GM23338 (cell line): ENCODE measurements around the gene DCTN1. TPM values are rescaled to one million over a fixed set of nuclear protein-coding genes. Genes with fewer than 3 reads are reported as not detected.

ENCODE experiments used
- ATAC-seq: fragments of 200-7000 bp; cut with Tn5 transposase; 3 replicates; pipeline ENCODE4 v1.9.1; 2020
- DNase-seq: peaks from one replicate; pipeline ENCODE4 v3.0.0-alpha.2; 2015; ENCODE audit warnings: low spot score
- H2AFZ ChIP-seq: fragments of 200-600 bp; sonication (generic); 2 replicates; pipeline ENCODE4 v1.8.0; 2016; ENCODE audit warnings: antibody characterized with exemption, mild to moderate bottlenecking, moderate library complexity
- H3F3A ChIP-seq: fragments of 200-600 bp; sonication (generic); replicated peaks from 2 replicates; pipeline ENCODE4 v1.8.0; 2017; ENCODE audit warnings: antibody characterized with exemption, mixed run types, low read depth
- H3K27ac ChIP-seq: fragments of 200-600 bp; sonication (generic); 2 replicates; pipeline ENCODE4 v1.6.1; 2016; ENCODE audit warnings: low read depth
- H3K27me3 ChIP-seq: fragments of 200-600 bp; sonication (generic); 2 replicates; pipeline ENCODE4 v1.8.0; 2016; ENCODE audit warnings: mild to moderate bottlenecking, mixed run types, moderate library complexity; ENCODE audit not compliant: insufficient read depth
- H3K36me3 ChIP-seq: fragments of 200-600 bp; sonication (generic); 2 replicates; pipeline ENCODE4 v1.8.0; 2016; ENCODE audit warnings: mild to moderate bottlenecking; ENCODE audit not compliant: insufficient read depth
- H3K4me1 ChIP-seq: fragments of 200-600 bp; sonication (generic); 2 replicates; pipeline ENCODE4 v1.8.0; 2016; ENCODE audit warnings: mild to moderate bottlenecking, moderate library complexity; ENCODE audit not compliant: insufficient read depth
- H3K4me2 ChIP-seq: fragments of 200-600 bp; sonication (generic); 2 replicates; pipeline ENCODE4 v1.7.1; 2017; ENCODE audit warnings: mixed run types
- H3K4me3 ChIP-seq: fragments of 200-600 bp; sonication (generic); 2 replicates; pipeline ENCODE4 v1.6.1; 2016; ENCODE audit warnings: mixed run types
- H3K79me2 ChIP-seq: fragments of 200-600 bp; sonication (generic); replicated peaks from 2 replicates; pipeline ENCODE4 v1.8.0; 2017; ENCODE audit warnings: mild to moderate bottlenecking; ENCODE audit not compliant: insufficient read depth
- H3K9me2 ChIP-seq: fragments of 200-600 bp; sonication (generic); 2 replicates; pipeline ENCODE4 v1.8.0; 2017; ENCODE audit not compliant: insufficient read depth
- H4K20me1 ChIP-seq: fragments of 200-600 bp; sonication (generic); replicated peaks from 2 replicates; pipeline ENCODE4 v1.8.0; 2017; ENCODE audit warnings: mild to moderate bottlenecking; ENCODE audit not compliant: insufficient read depth
- H3K27ac Mint-ChIP-seq: 2 replicates; pipeline ENCODE4 v1.8.0; 2020; ENCODE audit warnings: inconsistent platforms, mild to moderate bottlenecking, moderate library complexity, mixed read lengths
- H3K27me3 Mint-ChIP-seq: 3 replicates; pipeline ENCODE4 v1.8.0; 2022; ENCODE audit warnings: low read depth, mild to moderate bottlenecking, moderate library complexity, mixed read lengths, inconsistent platforms; ENCODE audit not compliant: insufficient read depth, poor library complexity
- H3K36me3 Mint-ChIP-seq: 3 replicates; pipeline ENCODE4 v1.8.0; 2021; ENCODE audit warnings: low read depth, mild to moderate bottlenecking, inconsistent platforms, moderate library complexity, mixed read lengths
- H3K4me1 Mint-ChIP-seq: 3 replicates; pipeline ENCODE4 v1.8.0; 2020; ENCODE audit warnings: mild to moderate bottlenecking, inconsistent platforms, mixed read lengths
- H3K4me3 Mint-ChIP-seq: 3 replicates; pipeline ENCODE4 v1.8.0; 2021; ENCODE audit warnings: moderate library complexity, mild to moderate bottlenecking, inconsistent platforms, mixed read lengths
- H3K9me3 Mint-ChIP-seq: 3 replicates; pipeline ENCODE4 v1.8.0; 2020; ENCODE audit warnings: moderate library complexity, mild to moderate bottlenecking, inconsistent platforms, mixed read lengths
- CREB1 ChIP-seq: fragments of 250-450 bp; sonication (Bioruptor Pico); IDR thresholded peaks from 2 replicates; pipeline ENCODE4 v1.5.0; 2020; ENCODE audit warnings: low read depth, mild to moderate bottlenecking, moderate library complexity
- EZH2 ChIP-seq: fragments of 200-600 bp; sonication (generic); IDR thresholded peaks from one replicate; pipeline ENCODE4 v1.8.0; 2017; ENCODE audit warnings: antibody characterized with exemption, mild to moderate bottlenecking, low read depth; ENCODE audit not compliant: unreplicated experiment
- EZH2phosphoT487 ChIP-seq: fragments of 200-600 bp; sonication (generic); IDR thresholded peaks from one replicate; pipeline ENCODE4 v1.8.1; 2018; ENCODE audit warnings: antibody characterized with exemption; ENCODE audit not compliant: unreplicated experiment
- JUNB ChIP-seq: IDR thresholded peaks from one replicate; pipeline ENCODE4 v1.6.1; 2016; ENCODE audit warnings: antibody characterized with exemption; ENCODE audit not compliant: unreplicated experiment
- NANOG ChIP-seq: IDR thresholded peaks from 2 replicates; pipeline ENCODE4 v1.6.1; 2016; ENCODE audit warnings: antibody characterized with exemption, borderline replicate concordance
- POLR2AphosphoS5 ChIP-seq: IDR thresholded peaks from 2 replicates; pipeline ENCODE4 v1.6.1; 2016; ENCODE audit warnings: antibody characterized with exemption, low read depth
- REST ChIP-seq: IDR thresholded peaks from one replicate; pipeline ENCODE4 v1.6.1; 2018; ENCODE audit warnings: antibody characterized with exemption; ENCODE audit not compliant: unreplicated experiment
- STAT1 ChIP-seq: IDR thresholded peaks from one replicate; pipeline ENCODE4 v1.6.1; 2016; ENCODE audit warnings: antibody characterized with exemption; ENCODE audit not compliant: unreplicated experiment
- ZNF114 ChIP-seq: fragments of 250-450 bp; sonication (Bioruptor Pico); IDR thresholded peaks from 2 replicates; pipeline ENCODE4 v1.5.0; 2020; ENCODE audit warnings: mild to moderate bottlenecking, moderate library complexity
- ZNF331 ChIP-seq: fragments of 250-450 bp; sonication (Bioruptor Pico); IDR thresholded peaks from 2 replicates; pipeline ENCODE4 v1.5.0; 2020; ENCODE audit warnings: low read depth, mild to moderate bottlenecking, moderate library complexity
- polyA plus RNA-seq: library from polyadenylated mRNA; unstranded; fragments of >200 nt; fragmentation: Nextera tagmentation; extraction: Ambion mirVana; gene quantifications from 2 replicates; pipeline ENCODE4 v1.2.1, GENCODE V29; 2016
- total RNA-seq: library from RNA; depleted of rRNA; stranded (reverse); fragments of >200 nt; shearing (Covaris generic); gene quantifications from 2 replicates; pipeline ENCODE4 v1.2.3, GENCODE V29; 2014
- TF ChIP-seq, protein P1 (sequence below), 2 experiments: fragments of 200-600 bp in 1 of 2; sonication (generic) in 1 of 2; conservative IDR thresholded peaks; 2 replicates each; pipeline versions ENCODE4 v1.5.1 to v1.6.1; 2016 to 2017; ENCODE audit warnings: antibody characterized with exemption in 2 of 2, low read depth in 2 of 2, mild to moderate bottlenecking in 2 of 2, moderate library complexity in 1 of 2
- TF ChIP-seq, protein P2 (sequence below): fragments of 250-450 bp; sonication (Bioruptor Pico); IDR thresholded peaks from 2 replicates; pipeline ENCODE4 v1.5.0; 2020; ENCODE audit warnings: mild to moderate bottlenecking, moderate library complexity
- TF ChIP-seq, protein P3 (sequence below): IDR thresholded peaks from 2 replicates; pipeline ENCODE4 v1.6.1; 2016; ENCODE audit warnings: antibody characterized with exemption

DCTN1 gene
- total and polyA plus RNA-seq, 2 experiments from 2014 or later, result 108 to 145 TPM

- Mint-ChIP-seq H3K4me1 (peaks cover 10% of the 10 kb centered on the region), H3K27me3 (peaks cover 34% of the 10 kb centered on the region), H3K4me3 (no peak overlapping the region), H3K36me3 (peaks cover 55% of the 10 kb centered on the region), H3K9me3 (no peaks in the 10 kb centered on the region), H3K27ac (peak overlapping the region; percentile 33; the same call in 1 of the 2 replicates)
- TF ChIP-seq EZH2phosphoT487, result no peak
- TF ChIP-seq JUNB, result no peak
- TF ChIP-seq, protein P1, sequence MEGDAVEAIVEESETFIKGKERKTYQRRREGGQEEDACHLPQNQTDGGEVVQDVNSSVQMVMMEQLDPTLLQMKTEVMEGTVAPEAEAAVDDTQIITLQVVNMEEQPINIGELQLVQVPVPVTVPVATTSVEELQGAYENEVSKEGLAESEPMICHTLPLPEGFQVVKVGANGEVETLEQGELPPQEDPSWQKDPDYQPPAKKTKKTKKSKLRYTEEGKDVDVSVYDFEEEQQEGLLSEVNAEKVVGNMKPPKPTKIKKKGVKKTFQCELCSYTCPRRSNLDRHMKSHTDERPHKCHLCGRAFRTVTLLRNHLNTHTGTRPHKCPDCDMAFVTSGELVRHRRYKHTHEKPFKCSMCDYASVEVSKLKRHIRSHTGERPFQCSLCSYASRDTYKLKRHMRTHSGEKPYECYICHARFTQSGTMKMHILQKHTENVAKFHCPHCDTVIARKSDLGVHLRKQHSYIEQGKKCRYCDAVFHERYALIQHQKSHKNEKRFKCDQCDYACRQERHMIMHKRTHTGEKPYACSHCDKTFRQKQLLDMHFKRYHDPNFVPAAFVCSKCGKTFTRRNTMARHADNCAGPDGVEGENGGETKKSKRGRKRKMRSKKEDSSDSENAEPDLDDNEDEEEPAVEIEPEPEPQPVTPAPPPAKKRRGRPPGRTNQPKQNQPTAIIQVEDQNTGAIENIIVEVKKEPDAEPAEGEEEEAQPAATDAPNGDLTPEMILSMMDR (conservative IDR thresholded peaks at IDR 0.05; ENCODE audit: low read depth in 2 of 2), result no peak
- TF ChIP-seq, protein P2, sequence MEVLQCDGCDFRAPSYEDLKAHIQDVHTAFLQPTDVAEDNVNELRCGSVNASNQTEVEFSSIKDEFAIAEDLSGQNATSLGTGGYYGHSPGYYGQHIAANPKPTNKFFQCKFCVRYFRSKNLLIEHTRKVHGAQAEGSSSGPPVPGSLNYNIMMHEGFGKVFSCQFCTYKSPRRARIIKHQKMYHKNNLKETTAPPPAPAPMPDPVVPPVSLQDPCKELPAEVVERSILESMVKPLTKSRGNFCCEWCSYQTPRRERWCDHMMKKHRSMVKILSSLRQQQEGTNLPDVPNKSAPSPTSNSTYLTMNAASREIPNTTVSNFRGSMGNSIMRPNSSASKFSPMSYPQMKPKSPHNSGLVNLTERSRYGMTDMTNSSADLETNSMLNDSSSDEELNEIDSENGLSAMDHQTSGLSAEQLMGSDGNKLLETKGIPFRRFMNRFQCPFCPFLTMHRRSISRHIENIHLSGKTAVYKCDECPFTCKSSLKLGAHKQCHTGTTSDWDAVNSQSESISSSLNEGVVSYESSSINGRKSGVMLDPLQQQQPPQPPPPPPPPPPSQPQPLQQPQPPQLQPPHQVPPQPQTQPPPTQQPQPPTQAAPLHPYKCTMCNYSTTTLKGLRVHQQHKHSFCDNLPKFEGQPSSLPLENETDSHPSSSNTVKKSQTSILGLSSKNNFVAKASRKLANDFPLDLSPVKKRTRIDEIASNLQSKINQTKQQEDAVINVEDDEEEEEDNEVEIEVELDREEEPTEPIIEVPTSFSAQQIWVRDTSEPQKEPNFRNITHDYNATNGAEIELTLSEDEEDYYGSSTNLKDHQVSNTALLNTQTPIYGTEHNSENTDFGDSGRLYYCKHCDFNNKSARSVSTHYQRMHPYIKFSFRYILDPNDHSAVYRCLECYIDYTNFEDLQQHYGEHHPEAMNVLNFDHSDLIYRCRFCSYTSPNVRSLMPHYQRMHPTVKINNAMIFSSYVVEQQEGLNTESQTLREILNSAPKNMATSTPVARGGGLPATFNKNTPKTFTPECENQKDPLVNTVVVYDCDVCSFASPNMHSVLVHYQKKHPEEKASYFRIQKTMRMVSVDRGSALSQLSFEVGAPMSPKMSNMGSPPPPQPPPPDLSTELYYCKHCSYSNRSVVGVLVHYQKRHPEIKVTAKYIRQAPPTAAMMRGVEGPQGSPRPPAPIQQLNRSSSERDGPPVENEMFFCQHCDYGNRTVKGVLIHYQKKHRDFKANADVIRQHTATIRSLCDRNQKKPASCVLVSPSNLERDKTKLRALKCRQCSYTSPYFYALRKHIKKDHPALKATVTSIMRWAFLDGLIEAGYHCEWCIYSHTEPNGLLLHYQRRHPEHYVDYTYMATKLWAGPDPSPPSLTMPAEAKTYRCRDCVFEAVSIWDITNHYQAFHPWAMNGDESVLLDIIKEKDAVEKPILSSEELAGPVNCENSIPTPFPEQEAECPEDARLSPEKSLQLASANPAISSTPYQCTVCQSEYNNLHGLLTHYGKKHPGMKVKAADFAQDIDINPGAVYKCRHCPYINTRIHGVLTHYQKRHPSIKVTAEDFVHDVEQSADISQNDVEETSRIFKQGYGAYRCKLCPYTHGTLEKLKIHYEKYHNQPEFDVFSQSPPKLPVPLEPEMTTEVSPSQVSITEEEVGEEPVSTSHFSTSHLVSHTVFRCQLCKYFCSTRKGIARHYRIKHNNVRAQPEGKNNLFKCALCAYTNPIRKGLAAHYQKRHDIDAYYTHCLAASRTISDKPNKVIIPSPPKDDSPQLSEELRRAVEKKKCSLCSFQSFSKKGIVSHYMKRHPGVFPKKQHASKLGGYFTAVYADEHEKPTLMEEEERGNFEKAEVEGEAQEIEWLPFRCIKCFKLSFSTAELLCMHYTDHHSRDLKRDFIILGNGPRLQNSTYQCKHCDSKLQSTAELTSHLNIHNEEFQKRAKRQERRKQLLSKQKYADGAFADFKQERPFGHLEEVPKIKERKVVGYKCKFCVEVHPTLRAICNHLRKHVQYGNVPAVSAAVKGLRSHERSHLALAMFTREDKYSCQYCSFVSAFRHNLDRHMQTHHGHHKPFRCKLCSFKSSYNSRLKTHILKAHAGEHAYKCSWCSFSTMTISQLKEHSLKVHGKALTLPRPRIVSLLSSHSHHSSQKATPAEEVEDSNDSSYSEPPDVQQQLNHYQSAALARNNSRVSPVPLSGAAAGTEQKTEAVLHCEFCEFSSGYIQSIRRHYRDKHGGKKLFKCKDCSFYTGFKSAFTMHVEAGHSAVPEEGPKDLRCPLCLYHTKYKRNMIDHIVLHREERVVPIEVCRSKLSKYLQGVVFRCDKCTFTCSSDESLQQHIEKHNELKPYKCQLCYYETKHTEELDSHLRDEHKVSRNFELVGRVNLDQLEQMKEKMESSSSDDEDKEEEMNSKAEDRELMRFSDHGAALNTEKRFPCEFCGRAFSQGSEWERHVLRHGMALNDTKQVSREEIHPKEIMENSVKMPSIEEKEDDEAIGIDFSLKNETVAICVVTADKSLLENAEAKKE (CRISPR knock-in tag), result no peak
- TF ChIP-seq ZNF114 (CRISPR knock-in tag), result no peak
- TF ChIP-seq, protein P3, sequence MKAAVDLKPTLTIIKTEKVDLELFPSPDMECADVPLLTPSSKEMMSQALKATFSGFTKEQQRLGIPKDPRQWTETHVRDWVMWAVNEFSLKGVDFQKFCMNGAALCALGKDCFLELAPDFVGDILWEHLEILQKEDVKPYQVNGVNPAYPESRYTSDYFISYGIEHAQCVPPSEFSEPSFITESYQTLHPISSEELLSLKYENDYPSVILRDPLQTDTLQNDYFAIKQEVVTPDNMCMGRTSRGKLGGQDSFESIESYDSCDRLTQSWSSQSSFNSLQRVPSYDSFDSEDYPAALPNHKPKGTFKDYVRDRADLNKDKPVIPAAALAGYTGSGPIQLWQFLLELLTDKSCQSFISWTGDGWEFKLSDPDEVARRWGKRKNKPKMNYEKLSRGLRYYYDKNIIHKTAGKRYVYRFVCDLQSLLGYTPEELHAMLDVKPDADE, result no peak
- TF ChIP-seq ZNF331 (CRISPR knock-in tag), result no peak
- no peak for TF ChIP-seq NANOG
- TF ChIP-seq POLR2AphosphoS5, result no peak
- no peak for TF ChIP-seq CREB1
- no peak for TF ChIP-seq REST
- no peak for TF ChIP-seq STAT1
- no peak for TF ChIP-seq EZH2
- H4K20me1 ChIP-seq, result peaks cover 5% of the 10 kb centered on the region; the same call in 1 of the 2 replicates
- H3K27me3 ChIP-seq, result peaks cover 8% of the 10 kb centered on the region
- peaks cover 13% of the 10 kb centered on the region; the same call in 1 of the 2 replicates for H3F3A ChIP-seq
- H3K27ac ChIP-seq, result no peak overlapping the region
- H3K4me3 ChIP-seq, result no peak overlapping the region
- H2AFZ ChIP-seq, result no peak overlapping the region
- ATAC-seq, result no peak
- H3K36me3 ChIP-seq, result peaks cover 8% of the 10 kb centered on the region; the same call in 1 of the 2 replicates
- no peak for DNase-seq
- H3K9me2 ChIP-seq, result no peaks in the 10 kb centered on the region
- no peak overlapping the region for H3K4me2 ChIP-seq
- no peaks in the 10 kb centered on the region for H3K4me1 ChIP-seq
- no peaks in the 10 kb centered on the region for H3K79me2 ChIP-seq
These were observed 45.4 kb upstream of the DCTN1 start for GRCh38 chr2:74425523-74425922.
